ENCODE data around the gene TNFRSF6B. TPM values are rescaled to one million over a fixed set of nuclear protein-coding genes. Genes with fewer than 3 reads are reported as not detected.

The TNFRSF6B gene
- total RNA-seq, 2 donors from 2014 or later = not detected

- H3K27ac Mint-ChIP-seq = peak overlapping the region; percentile 35
- no peak overlapping the region for H3K9ac ChIP-seq (ENCODE audit: extremely low read depth, low read length, poor library complexity, severe bottlenecking)
- WGBS, 2 experiments (ENCODE audit: insufficient coverage in 1 of 2, insufficient read length in 1 of 2) = 90 to 91% methylated on average over 8 to 20 of the region's 20 CpGs
- no peaks in the 10 kb centered on the region for H3K4me1 ChIP-seq (ENCODE audit: control insufficient read depth, insufficient read depth, low read length)
- H3K27me3 ChIP-seq (ENCODE audit: control insufficient read depth, insufficient read depth, low read length, poor library complexity, severe bottlenecking) = no peaks in the 10 kb centered on the region
- H3K4me1 Mint-ChIP-seq = no peaks in the 10 kb centered on the region
- no peak overlapping the region for H3K4me3 ChIP-seq (ENCODE audit: low read length)
- peaks cover 2% of the 10 kb centered on the region for H3K9me3 Mint-ChIP-seq
- TF ChIP-seq, protein P1, sequence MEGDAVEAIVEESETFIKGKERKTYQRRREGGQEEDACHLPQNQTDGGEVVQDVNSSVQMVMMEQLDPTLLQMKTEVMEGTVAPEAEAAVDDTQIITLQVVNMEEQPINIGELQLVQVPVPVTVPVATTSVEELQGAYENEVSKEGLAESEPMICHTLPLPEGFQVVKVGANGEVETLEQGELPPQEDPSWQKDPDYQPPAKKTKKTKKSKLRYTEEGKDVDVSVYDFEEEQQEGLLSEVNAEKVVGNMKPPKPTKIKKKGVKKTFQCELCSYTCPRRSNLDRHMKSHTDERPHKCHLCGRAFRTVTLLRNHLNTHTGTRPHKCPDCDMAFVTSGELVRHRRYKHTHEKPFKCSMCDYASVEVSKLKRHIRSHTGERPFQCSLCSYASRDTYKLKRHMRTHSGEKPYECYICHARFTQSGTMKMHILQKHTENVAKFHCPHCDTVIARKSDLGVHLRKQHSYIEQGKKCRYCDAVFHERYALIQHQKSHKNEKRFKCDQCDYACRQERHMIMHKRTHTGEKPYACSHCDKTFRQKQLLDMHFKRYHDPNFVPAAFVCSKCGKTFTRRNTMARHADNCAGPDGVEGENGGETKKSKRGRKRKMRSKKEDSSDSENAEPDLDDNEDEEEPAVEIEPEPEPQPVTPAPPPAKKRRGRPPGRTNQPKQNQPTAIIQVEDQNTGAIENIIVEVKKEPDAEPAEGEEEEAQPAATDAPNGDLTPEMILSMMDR (conservative IDR thresholded peaks at IDR 0.05) = no peak
- no peaks in the 10 kb centered on the region for H3K36me3 ChIP-seq (ENCODE audit: control insufficient read depth, insufficient read depth, low read length)
- H3K36me3 Mint-ChIP-seq (ENCODE audit: low read depth) = peaks cover 10% of the 10 kb centered on the region
- H3K27me3 Mint-ChIP-seq (ENCODE audit: insufficient read depth) = no peaks in the 10 kb centered on the region
- H3K4me3 Mint-ChIP-seq = no peak overlapping the region
- no peaks in the 10 kb centered on the region for H3K9me3 ChIP-seq (ENCODE audit: control insufficient read depth, low read length)
- peak overlapping the region; percentile 11 for H3K27ac ChIP-seq (ENCODE audit: low read depth, low read length)
- DNase-seq = no peak
Observed at GRCh38 chr20:63692436-63693082, 3.9 kb upstream of the TNFRSF6B start.

DNA sequence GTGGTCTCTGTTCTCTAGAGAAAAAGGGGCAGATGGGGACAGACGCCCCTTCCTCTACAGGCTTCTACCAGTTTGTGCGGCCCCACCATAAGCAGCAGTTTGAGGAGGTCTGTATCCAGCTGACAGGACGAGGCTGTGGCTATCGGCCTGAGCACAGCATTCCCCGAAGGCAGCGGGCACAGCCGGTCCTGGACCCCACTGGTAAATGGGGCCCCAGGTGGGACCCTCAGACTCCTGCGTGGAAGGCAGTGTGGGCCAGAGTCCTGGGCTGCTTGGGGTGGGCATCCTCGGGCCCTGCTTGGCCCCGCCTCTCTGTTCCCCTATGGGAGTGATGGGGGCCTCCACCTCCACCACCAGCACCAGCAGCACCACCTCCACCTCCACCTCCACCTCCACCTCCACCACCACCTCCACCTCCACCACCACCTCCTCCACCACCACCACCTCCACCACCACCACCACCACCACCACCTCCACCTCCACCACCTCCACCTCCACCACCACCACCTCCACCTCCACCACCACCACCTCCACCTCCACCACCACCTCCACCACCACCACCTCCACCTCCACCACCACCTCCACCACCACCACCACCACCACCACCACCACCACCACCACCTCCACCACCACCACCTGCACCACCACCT, 3.2 kb upstream of the TNFRSF6B start:
- Histone ChIP-seq H3K27me3 (ENCODE audit: control insufficient read depth, insufficient read depth, low read length, poor library complexity, severe bottlenecking) (no peaks in the 10 kb centered on the region), H3K36me3 (ENCODE audit: control insufficient read depth, insufficient read depth, low read length) (no peaks in the 10 kb centered on the region), H3K27ac (ENCODE audit: low read depth, low read length) (peak overlapping the region; percentile 11), H3K9me3 (ENCODE audit: control insufficient read depth, low read length) (no peaks in the 10 kb centered on the region), H3K4me1 (ENCODE audit: control insufficient read depth, insufficient read depth, low read length) (no peaks in the 10 kb centered on the region), H3K4me3 (ENCODE audit: low read length) (no peak overlapping the region), H3K9ac (ENCODE audit: extremely low read depth, low read length, poor library complexity, severe bottlenecking) (no peak overlapping the region)
- Mint-ChIP-seq H3K4me3 (no peak overlapping the region), H3K27ac (no peak overlapping the region), H3K4me1 (no peaks in the 10 kb centered on the region), H3K27me3 (ENCODE audit: insufficient read depth) (no peaks in the 10 kb centered on the region), H3K36me3 (ENCODE audit: low read depth) (peaks cover 10% of the 10 kb centered on the region), H3K9me3 (peaks cover 2% of the 10 kb centered on the region)
- TF ChIP-seq, protein P1 (conservative IDR thresholded peaks at IDR 0.05) = no peak
- no peak for DNase-seq
- 93 to 95% methylated on average over 3 to 8 of the region's 10 CpGs for WGBS, 2 experiments (ENCODE audit: insufficient coverage in 1 of 2, insufficient read length in 1 of 2)

- Histone ChIP-seq H3K4me3 (ENCODE audit: low read length) (no peak overlapping the region), H3K9me3 (ENCODE audit: control insufficient read depth, low read length) (no peaks in the 10 kb centered on the region), H3K36me3 (ENCODE audit: control insufficient read depth, insufficient read depth, low read length) (no peaks in the 10 kb centered on the region), H3K9ac (ENCODE audit: extremely low read depth, low read length, poor library complexity, severe bottlenecking) (no peak overlapping the region), H3K27ac (ENCODE audit: low read depth, low read length) (no peak overlapping the region), H3K27me3 (ENCODE audit: control insufficient read depth, insufficient read depth, low read length, poor library complexity, severe bottlenecking) (no peaks in the 10 kb centered on the region), H3K4me1 (ENCODE audit: control insufficient read depth, insufficient read depth, low read length) (no peaks in the 10 kb centered on the region)
- H3K36me3 Mint-ChIP-seq (ENCODE audit: low read depth) = peaks cover 10% of the 10 kb centered on the region
- 93 to 97% methylated on average over 15 to 21 of the region's 21 CpGs for WGBS, 2 experiments (ENCODE audit: insufficient coverage in 1 of 2, insufficient read length in 1 of 2)
- no peak for DNase-seq
- no peak overlapping the region for H3K4me3 Mint-ChIP-seq
- H3K27me3 Mint-ChIP-seq (ENCODE audit: insufficient read depth) = no peaks in the 10 kb centered on the region
- H3K9me3 Mint-ChIP-seq = peaks cover 2% of the 10 kb centered on the region
- TF ChIP-seq, protein P1 (conservative IDR thresholded peaks at IDR 0.05) = no peak
- H3K27ac Mint-ChIP-seq = no peak overlapping the region
- H3K4me1 Mint-ChIP-seq = no peaks in the 10 kb centered on the region
Observed at GRCh38 chr20:63693733-63694583, 2.5 kb upstream of the TNFRSF6B start.

Measured in endodermal cell (in vitro differentiated cells).